GM19468 (cell line): ENCODE results near the gene ROMO1.
A peak's percentile ranks its signal among the peaks of the same experiment; 100 is the strongest.

ENCODE experiments used
- ATAC-seq: cut with Tn5 transposase; IDR thresholded peaks from one replicate; pipeline ENCODE4 v1.9.1; 2021; ENCODE audit warnings: mild to moderate bottlenecking, moderate library complexity, moderate number of reproducible peaks; ENCODE audit not compliant: unreplicated experiment; ENCODE audit errors: extremely low read depth

Gene ROMO1

GRCh38 chr20:35699127-35699956, at the start of gene ROMO1, which contains the start of gene NFS1:
Gene ROMO1, plus strand, starts transcription at chr20:35699405. Its CDS starts 228 bp downstream, at chr20:35699633.
Gene NFS1, minus strand, starts transcription at chr20:35699352. Its CDS starts 64 bp downstream, at chr20:35699288.
- ATAC-seq: peak; percentile 68

GRCh38 chr20:35650632-35651031, 48.6 kb upstream of the ROMO1 start:
- ATAC-seq: no peak

- ATAC-seq: no peak
Measured at GRCh38 chr20:35651958-35652357, 47.2 kb upstream of the ROMO1 start.

GRCh38 chr20:35652641-35653429, 46.4 kb upstream of the ROMO1 start:
- ATAC-seq: no peak

GRCh38 chr20:35653430-35653734, 45.8 kb upstream of the ROMO1 start:
- no peak for ATAC-seq

- ATAC-seq: no peak
Measured at GRCh38 chr20:35653893-35654292, 45.3 kb upstream of the ROMO1 start.

GRCh38 chr20:35654415-35654814, 44.8 kb upstream of the ROMO1 start:
- no peak for ATAC-seq

- ATAC-seq: no peak
Measured at GRCh38 chr20:35657271-35657670, 41.9 kb upstream of the ROMO1 start.

GRCh38 chr20:35660122-35660937, 38.9 kb upstream of the ROMO1 start:
- no peak for ATAC-seq

GRCh38 chr20:35661053-35661452, 38.2 kb upstream of the ROMO1 start:
- no peak for ATAC-seq

- no peak for ATAC-seq
Measured at GRCh38 chr20:35661908-35662307, 37.3 kb upstream of the ROMO1 start.

GRCh38 chr20:35662551-35662950, 36.7 kb upstream of the ROMO1 start:
- no peak for ATAC-seq

- ATAC-seq: peak; percentile 16
Measured at GRCh38 chr20:35663516-35664465, 35.4 kb upstream of the ROMO1 start.

GRCh38 chr20:35664466-35665206, 34.6 kb upstream of the ROMO1 start, which contains the start of the genes CPNE1 and RBM12:
Gene CPNE1, minus strand, starts transcription at chr20:35664900. Its CDS starts 31,977 bp downstream, at chr20:35632923.
Gene RBM12, minus strand, starts transcription at chr20:35664900. Its CDS starts 9,578 bp downstream, at chr20:35655322.
- peak; percentile 55 for ATAC-seq

GRCh38 chr20:35665949-35666288, 33.3 kb upstream of the ROMO1 start:
- no peak for ATAC-seq

GRCh38 chr20:35669221-35669620, 30.0 kb upstream of the ROMO1 start:
- ATAC-seq: no peak

GRCh38 chr20:35669681-35670080, 29.5 kb upstream of the ROMO1 start:
- ATAC-seq: no peak

- ATAC-seq: no peak
Measured at GRCh38 chr20:35673884-35674283, 25.3 kb upstream of the ROMO1 start.

- no peak for ATAC-seq
Measured at GRCh38 chr20:35674921-35675320, 24.3 kb upstream of the ROMO1 start.
